ENCODE results near the gene NEK8.

GRCh38 chr17:28684963-28685362 is 43.6 kb upstream of the NEK8 start:
- TF ChIP-seq EZH2 (IDR thresholded peaks at IDR 0.05; ENCODE audit: insufficient read depth, poor library complexity, severe bottlenecking): no peak
- TF ChIP-seq EZH2phosphoT487 (IDR thresholded peaks at IDR 0.05; ENCODE audit: insufficient read depth, low read depth): no peak
